HuH-7 (cell line): ENCODE measurements around the gene FERMT3.

Experiments used
- DNase-seq: peaks from one replicate; pipeline ENCODE4 v3.0.0; 2011; ENCODE audit warnings: low spot score

Gene FERMT3

DNA sequence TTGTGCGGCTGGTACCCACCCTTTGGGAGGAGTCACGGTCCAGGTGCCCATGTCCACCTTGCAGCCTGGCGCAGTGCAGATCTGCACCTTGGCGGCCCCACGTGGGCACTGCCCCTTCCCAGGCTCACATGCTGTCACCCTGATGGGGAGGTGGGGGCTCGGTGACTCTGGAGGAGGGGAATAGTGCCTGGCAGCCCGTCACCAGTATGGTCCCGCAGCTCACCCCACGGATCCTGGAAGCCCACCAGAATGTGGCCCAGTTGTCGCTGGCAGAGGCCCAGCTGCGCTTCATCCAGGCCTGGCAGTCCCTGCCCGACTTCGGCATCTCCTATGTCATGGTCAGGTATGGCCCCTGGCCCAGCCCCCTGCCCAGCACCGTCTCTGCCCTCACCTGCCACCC lies 14.3 kb downstream of the FERMT3 start:
- DNase-seq, result no peak

DNA sequence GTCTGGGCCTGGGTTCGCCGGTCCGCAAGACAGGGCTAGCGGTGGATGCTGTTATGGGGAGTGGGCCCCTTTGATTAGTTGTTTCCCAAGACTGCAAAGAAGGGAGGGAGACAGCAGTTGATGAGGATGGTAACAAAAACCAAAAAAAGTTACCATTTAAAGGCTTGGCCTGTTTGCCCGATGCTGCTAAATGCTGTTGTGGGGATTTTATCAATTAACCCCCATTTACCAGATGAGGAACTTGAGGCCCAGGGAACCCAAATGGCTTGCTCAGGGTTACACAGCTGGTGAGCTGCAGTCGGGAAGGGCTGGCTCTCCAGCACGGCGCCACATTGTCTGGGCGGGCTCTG lies 16.1 kb downstream of the FERMT3 start:
- DNase-seq, result no peak

DNA sequence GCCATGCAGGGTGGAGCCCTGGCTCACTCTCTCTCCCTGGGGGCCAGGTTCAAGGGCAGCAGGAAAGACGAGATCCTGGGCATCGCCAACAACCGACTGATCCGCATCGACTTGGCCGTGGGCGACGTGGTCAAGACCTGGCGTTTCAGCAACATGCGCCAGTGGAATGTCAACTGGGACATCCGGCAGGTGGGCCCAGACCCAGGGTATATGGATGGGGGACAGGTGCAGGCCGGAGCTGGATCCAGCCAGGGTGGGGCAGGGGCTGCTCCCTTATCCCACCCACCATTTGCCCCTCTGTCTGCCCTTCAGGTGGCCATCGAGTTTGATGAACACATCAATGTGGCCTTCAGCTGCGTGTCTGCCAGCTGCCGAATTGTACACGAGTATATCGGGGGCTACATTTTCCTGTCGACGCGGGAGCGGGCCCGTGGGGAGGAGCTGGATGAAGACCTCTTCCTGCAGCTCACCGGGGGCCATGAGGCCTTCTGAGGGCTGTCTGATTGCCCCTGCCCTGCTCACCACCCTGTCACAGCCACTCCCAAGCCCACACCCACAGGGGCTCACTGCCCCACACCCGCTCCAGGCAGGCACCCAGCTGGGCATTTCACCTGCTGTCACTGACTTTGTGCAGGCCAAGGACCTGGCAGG lies 16.6 kb downstream of the FERMT3 start:
- no peak for DNase-seq

DNA sequence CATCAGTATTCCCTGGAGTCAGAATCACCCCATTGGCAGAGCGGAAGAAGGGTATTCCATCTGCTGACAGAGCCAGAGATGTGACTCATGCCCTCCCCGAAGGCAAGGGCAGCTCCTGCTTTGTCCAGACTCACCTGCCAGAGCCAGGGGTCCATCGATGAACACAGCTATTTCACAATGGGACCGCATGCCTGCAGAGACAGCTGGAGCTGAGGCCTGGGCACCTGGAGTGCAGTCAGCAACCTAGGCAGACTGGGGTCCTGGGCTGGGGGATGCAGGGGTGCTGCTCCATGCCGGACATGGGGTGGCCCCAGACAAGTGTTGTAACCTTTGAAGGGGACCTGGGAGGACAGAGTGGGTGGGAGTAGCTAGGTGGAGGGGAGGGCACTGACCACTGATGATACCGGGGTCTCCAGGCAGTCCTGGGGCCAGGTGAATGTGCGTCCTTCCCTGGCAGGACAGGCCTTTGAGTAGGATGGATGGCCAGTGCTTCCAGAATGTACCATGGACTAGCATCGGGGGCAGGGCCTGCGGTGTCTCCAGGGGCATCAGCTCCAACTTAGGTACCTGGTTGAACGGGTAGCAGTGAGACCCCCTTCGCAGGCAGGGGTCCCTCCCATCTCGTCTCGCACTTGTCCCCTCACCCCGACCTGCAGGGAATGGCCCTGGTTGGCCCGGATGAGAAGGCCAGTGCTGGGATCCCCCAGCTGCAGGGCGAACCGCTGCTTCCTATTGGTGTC lies 17.8 kb downstream of the FERMT3 start:
- DNase-seq, result no peak

DNA sequence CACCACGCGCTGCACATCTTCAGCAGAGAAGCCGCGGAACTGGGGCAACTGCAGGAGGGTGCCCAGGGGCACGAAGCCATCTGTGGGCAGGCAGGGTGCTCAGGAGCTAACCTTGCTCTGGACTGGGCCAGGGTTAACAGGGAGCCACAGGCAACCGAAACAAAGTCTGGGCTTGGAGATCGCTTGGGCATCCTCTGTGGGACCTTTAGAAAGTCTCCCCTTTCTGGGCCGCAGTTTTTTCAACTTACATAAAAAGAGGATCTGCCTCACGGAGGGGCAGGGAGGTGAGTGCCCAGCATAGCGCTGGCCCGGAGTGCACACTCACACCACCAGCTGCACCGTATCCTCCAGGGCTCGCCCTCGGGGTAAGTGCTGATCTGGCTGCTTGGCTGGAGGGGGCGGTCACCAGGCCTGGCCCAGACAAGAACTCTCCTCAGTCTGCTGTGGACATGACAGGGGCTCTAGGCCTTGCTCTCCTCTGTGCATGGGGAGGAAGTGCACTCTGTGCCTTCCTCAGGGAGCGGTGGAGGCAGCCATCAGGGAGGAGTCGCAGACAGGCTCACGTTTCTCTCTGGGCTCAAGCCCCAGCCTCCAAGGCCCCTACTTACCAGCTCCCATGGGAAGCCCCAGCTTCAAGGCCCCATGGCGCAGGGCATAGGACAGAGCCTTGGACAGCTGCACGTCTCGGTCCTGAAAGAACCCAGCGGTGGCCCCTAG lies 18.5 kb downstream of the FERMT3 start:
- DNase-seq, result no peak

DNA sequence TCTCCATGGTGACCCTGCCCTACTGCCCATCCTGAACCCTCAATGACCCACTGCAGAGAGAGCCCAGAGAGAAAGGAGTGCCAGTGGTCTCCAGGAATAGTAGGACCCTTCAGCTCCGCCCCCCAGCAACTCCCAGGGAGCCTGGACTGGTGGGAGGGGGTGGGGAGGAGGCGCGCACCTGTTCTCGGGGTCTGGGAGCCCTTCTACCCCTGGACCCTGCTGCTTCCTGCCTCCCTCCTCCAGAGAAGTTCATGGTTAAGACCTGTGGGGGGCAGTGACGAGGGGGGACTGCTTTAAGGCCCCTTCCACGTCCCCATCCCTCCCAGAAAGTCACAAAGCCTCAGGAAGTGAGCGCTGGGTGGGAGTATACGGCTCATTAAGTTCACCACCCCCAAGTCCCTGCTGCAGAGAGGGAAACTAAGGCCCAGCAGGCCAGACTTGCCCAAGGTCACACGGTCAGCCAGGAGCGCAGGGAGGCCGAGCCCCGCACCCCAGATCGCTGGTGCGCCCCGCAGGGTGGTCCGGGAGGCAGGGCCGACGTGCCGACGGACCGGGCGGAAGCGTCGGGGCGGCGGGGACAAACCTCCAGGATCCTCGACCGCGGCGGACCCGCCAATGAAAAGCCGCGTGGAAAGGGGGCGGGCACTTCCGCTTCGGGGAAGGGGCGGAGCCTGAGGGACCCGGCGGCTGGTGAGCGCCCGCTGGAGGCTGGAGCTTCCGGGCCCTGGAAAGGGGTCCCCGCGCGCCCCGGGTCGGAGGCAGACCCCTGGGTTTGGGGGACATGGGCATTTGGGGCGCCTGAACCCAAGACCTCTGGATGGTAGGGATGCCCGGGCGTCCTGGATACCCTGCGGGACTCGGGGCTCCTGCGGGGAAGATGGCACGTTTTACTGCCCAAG lies 19.3 kb downstream of the FERMT3 start, which contains the start of the genes NUDT22 and TRPT1:
Gene NUDT22 (plus strand): TSS at position 667 of the 899 bp plus-strand sequence. CDS start 379 bp downstream, outside the sequence.
Gene TRPT1 (minus strand): TSS at position 579 of the 899 bp plus-strand sequence. CDS start 326 bp downstream, at position 253.
- peak; percentile 89 for DNase-seq

DNA sequence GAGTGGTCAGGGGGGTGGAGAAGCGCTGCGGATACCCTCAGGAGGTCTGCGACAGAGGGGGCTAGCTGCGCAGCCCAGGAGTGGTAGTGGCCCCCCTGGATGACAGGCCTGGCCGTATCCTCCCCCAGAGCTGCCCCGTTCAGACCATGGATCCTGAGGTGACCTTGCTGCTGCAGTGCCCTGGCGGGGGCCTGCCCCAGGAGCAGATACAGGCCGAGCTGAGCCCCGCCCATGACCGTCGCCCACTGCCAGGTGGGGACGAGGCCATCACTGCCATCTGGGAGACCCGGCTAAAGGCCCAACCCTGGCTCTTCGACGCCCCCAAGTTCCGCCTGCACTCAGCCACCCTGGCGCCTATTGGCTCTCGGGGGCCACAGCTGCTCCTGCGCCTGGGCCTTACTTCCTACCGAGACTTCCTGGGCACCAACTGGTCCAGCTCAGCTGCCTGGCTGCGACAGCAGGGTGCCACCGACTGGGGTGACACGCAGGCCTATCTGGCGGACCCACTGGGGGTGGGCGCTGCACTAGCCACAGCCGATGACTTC lies 20.1 kb downstream of the FERMT3 start:
- no peak for DNase-seq

DNA sequence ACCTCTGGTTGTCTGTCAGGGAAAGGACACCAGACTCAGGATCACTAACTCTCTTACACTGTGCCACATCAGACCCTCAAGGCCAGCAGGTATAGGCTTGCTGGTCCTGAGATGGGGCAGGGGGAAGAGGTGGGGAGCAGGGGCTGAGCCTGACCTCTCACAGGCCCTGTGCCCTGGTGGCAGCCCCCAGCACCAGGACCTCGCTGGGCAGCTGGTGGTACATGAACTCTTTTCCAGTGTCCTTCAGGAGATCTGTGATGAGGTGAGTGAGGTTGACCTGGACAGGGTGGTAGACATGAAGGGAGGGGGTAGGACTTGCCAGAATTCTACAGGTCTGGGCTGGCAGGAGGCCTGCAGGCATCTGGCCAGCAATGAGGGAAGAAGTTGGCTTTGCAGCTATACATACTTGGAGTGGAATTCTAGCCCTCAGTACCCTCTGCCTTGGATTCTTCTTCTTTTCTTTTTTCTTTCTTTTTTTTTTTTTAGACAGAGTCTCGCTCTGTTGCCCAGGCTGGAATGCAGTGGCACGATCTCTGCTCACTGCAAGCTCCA lies 21.0 kb downstream of the FERMT3 start:
- no peak for DNase-seq

DNA sequence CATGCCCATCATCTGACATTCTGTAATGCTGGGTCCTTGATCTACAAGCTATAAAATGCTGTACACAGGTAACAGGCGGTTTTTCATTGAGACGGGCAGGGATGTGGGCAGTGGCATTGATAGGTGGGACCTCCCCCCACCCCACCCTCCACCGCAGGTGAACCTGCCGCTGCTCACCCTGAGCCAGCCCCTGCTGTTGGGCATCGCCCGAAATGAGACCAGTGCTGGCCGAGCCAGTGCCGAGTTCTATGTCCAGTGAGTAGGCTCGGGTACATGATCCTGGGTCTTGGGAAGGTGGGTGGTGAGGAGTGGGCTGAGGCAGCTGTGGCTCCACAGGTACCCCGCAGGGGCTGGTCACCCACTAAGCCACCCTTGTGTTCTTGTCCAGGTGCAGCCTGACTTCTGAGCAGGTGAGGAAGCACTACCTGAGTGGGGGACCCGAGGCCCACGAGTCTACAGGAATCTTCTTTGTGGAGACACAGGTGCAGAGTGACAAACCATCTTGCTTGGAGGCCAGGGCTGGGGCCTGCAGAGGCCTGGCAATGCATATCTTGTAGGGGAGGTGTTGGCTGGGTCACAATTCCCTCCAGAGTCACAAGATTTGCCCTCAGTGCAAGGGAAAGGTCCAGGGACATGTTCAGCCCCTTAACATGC lies 22.7 kb downstream of the FERMT3 start:
- DNase-seq, result no peak

DNA sequence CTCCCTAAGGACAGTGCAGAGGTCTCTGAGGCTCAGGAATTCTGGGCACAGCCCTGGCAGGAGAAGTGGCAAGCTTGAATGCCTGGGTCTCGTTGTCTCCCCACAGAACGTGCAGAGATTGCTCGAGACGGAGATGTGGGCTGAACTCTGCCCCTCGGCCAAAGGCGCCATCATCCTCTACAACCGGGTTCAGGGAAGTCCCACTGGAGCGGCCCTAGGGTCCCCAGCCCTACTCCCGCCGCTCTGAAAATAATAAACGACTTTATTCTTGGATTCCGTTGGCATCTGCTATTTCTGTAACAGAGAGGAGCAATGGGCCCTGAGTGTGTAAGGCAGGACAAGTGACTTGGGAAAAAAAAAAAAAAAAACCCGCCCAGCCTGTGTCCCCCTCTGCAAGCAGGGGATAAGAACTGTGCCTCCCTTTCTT lies 23.2 kb downstream of the FERMT3 start:
- no peak for DNase-seq

DNA sequence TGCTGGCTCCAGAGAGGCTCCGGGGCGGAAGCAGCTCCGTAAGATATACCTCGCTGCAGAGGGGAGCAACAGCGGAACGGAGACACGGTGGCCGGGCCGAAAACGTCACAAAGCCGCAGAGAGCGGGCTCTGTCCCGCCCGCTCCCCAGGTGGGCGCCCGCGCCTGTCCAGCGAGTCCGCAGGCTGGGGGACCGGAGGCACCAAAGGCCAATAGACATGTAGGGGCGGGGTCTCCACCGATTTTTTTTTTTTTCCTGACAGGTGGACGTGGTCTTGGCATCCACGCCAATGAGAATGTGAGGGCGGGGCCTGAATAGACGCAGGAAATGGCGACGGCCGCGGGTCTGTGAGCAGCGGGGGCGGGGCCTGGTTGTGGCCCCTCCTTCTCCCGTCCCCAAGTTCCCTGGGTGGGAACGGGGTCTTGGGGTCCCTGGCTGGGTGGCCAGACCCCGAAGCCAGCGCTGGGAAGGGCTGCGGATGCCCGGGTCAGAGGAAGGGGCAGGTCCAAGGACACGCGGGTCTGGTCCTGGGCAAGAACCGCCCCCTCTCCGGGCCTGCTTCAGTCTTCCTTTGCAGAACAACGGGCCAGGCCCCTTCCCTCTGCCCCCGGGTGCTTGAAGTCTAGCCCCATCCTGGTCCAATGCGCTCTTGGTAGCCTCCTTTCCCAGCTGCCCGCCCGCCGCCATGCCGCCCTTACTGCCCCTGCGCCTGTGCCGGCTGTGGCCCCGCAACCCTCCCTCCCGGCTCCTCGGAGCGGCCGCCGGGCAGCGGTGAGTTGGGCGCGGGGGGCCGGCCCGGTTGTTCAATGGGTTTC lies 23.9 kb downstream of the FERMT3 start, which contains the start of gene DNAJC4:
Gene DNAJC4 (plus strand): TSS at position 378 of the 814 bp plus-strand sequence. CDS start 307 bp downstream, at position 685.
- peak; percentile 81 for DNase-seq

DNA sequence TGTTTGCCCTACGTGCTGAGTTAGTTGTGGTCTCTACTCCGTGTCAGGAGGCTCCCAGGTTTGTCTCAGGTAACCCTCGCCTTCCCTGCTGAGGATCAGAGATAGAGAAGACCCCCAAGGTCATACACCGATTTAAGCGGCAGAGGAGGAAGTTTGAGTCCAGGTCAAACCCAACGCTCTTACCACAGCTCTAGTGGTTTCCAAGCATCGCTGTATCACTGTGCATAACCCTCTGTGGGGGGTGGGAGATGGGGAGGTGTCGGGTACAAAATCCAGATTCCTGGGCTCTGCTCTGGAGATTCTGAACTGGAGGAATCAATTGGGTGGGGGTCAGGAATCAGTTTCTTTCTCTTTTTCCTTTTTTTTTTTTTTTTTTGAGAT lies 24.5 kb downstream of the FERMT3 start:
- DNase-seq, result no peak

DNA sequence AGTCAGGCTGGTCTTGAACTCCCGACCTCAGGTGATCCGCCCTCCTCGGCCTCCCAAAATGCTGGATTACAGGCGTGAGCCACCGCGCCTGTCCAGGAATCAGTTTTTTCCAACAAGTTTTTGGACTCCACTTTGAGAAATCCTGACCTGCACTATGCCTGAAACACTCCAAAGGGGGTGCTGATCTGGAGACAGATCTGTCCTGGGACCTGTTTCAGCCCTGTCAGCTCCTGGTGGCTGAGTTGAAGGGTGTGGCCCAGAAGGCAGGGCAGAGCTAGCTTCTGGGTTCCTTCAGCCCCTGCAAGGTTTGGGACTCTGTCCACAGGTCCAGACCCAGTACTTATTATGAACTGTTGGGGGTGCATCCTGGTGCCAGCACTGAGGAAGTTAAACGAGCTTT lies 25.0 kb downstream of the FERMT3 start:
- DNase-seq, result no peak

DNA sequence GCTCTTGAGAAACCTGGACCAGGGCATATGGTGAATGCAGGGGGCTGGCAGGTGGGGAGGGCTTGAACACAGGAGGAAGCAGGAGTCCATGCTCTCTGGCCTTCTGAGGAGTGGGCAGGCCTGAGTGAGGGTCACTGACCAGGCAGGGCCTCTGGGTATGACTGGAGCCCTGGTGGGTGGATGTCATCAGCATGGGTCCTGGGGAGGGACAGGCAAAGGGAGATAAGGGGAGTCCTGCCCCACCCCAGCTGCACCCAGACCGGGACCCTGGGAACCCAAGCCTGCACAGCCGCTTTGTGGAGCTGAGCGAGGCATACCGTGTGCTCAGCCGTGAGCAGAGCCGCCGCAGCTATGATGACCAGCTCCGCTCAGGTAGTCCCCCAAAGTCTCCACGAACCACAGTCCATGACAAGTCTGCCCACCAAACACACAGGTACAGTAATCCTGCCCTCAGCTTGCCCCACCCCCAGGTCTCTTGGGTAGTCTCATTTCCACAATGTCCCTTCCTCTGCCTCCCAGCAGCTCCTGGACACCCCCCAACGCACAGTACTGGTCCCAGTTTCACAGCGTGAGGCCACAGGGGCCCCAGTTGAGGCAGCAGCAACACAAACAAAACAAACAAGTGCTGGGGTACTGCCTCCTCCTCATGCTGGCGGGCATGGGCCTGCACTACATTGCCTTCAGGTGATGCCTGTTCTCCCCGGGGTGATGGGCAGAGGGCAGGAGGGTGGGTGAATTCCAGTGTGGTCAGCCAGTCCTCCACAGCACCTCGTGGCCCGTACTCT lies 25.9 kb downstream of the FERMT3 start:
- no peak for DNase-seq

DNA sequence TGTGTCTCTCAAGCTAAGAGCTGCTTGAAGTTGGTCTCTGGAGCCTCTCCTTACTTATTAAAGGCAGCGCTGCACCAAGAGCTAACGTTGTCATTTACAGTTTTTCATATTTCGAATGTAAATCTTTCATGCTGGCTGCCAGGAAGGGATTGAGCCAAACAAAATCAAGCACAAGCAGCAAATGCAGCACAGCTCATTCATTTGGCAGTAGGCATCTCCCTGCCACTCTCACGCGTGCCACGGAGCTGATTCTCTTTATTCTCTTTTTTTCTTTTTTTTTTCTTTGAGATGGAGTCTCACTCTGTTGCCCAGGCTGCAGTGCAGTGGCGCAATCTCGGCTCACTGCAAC lies 26.4 kb downstream of the FERMT3 start:
- no peak for DNase-seq

DNA sequence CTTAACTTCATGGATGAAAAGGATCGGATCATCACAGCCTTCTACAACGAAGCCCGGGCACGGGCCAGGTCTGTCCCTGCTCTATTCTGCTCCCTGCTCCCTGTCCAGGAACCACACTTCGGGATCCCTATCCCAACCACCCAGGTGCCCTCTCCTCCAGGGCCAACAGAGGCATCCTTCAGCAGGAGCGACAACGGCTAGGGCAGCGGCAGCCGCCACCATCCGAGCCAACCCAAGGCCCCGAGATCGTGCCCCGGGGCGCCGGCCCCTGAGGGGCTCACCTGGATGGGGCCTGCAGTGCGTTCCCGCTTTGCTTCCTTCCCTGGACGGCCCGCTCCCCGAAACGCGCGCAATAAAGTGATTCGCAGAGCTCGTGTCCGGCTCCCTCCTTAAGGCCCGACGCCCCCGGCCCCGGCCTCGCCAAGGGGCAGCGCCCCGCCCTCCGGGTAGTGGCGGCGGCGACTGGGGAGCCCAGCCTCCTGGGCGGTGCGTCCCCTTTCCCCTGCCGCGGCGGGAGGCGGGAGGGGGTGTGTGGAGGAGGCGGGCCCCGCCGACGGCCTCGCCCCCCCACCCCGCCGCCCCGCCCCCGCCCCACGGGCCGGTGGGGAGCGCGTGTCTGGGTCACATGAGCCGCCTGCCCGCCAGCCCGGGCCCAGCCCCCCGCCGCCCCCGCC lies 27.5 kb downstream of the FERMT3 start, which contains the start of gene VEGFB:
Gene VEGFB (plus strand): TSS at position 672 of the 674 bp plus-strand sequence. CDS start 250 bp downstream, outside the sequence.
- DNase-seq, result peak; percentile 52

DNA sequence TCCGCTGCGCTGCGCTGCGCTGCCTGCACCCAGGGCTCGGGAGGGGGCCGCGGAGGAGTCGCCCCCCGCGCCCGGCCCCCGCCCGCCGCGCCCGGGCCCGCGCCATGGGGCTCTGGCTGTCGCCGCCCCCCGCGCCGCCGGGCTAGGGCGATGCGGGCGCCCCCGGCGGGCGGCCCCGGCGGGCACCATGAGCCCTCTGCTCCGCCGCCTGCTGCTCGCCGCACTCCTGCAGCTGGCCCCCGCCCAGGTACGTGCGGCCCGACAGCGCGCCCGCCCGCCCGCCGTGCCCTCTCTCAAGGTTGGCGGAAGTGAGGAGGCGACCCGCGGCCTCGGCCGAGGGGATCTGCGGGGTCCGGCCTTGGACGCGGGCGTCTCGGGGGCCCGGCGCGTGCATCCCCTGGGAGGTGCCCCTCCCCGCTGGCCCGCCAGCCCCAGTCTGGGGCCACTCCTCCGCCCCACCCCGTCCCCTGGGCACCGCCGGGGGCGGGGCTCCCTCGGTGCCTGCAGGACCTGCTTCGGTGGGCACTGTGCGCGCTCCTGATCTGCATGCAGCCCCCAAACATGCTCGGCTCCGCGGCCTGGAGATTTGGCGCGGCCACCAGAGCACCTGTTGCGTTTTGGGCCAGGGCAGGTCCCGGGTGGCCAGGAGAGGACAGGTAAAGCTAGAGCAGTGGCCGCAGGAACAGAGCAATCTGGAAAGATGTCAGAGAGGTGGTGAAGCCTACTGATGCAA lies 28.3 kb downstream of the FERMT3 start:
- DNase-seq, result no peak
